Ascending aorta (tissue), 2 donors: Measurements from ENCODE around the gene FAM185A. TPM values are rescaled to one million over a fixed set of nuclear protein-coding genes. Genes with fewer than 3 reads are reported as not detected.
"Not testable (repeated sequence)": the region's sequence is repeated elsewhere in the genome, so short reads cannot be mapped to it uniquely, and the experiment has no call there.

Experiments
- DNase-seq, 2 donors: peaks; one replicate each; pipeline ENCODE4 v3.0.0-alpha.2; 2019; ENCODE audit warnings: low spot score in 2 of 2
- H3K27ac ChIP-seq, 2 donors: fragments of 200-600 bp; sonication (generic); one replicate each; pipeline ENCODE4 v1.5.1; 2016 to 2017; ENCODE audit warnings: mild to moderate bottlenecking in 1 of 2
- H3K27me3 ChIP-seq: fragments of 200-600 bp; sonication (generic); one replicate; pipeline ENCODE4 v1.5.1; 2017
- H3K36me3 ChIP-seq, 2 donors: fragments of 200-600 bp; sonication (generic); one replicate each; pipeline ENCODE4 v1.5.1; 2016
- H3K4me1 ChIP-seq, 2 donors: fragments of 200-600 bp; sonication (generic); one replicate each; pipeline ENCODE4 v1.5.1; 2016 to 2017; ENCODE audit warnings: mild to moderate bottlenecking in 1 of 2
- H3K4me3 ChIP-seq, 2 donors: fragments of 200-600 bp; sonication (generic); one replicate each; pipeline ENCODE4 v1.5.1; 2016 to 2017; ENCODE audit warnings: mild to moderate bottlenecking in 1 of 2
- H3K9me3 ChIP-seq, 2 donors: fragments of 200-600 bp; sonication (generic); one replicate each; pipeline ENCODE4 v1.5.1; 2016
- intact Hi-C: fragments of 100-400 bp; cut with DNase I; formaldehyde crosslinking; loops from one replicate; pipeline ENCODE4 v1.15.1; 2023
- total RNA-seq: library from RNA; depleted of rRNA; stranded (reverse); fragments of >200 nt; gene quantifications from one replicate; pipeline ENCODE4 v1.1.0, GENCODE V29; 2016
- TF ChIP-seq, protein P1 (sequence below), 3 experiments: fragments of 200-600 bp in 2 of 3; fragments of 450-650 bp in 1 of 3; sonication (generic) in 2 of 3; IDR thresholded peaks; one replicate each; pipeline ENCODE4 v1.5.1; 2016 to 2019; ENCODE audit warnings: antibody characterized with exemption in 3 of 3, mild to moderate bottlenecking in 1 of 3, moderate library complexity in 1 of 3

FAM185A gene
- total RNA-seq, 1 donor from 2014 or later = 28.9 TPM

DNA sequence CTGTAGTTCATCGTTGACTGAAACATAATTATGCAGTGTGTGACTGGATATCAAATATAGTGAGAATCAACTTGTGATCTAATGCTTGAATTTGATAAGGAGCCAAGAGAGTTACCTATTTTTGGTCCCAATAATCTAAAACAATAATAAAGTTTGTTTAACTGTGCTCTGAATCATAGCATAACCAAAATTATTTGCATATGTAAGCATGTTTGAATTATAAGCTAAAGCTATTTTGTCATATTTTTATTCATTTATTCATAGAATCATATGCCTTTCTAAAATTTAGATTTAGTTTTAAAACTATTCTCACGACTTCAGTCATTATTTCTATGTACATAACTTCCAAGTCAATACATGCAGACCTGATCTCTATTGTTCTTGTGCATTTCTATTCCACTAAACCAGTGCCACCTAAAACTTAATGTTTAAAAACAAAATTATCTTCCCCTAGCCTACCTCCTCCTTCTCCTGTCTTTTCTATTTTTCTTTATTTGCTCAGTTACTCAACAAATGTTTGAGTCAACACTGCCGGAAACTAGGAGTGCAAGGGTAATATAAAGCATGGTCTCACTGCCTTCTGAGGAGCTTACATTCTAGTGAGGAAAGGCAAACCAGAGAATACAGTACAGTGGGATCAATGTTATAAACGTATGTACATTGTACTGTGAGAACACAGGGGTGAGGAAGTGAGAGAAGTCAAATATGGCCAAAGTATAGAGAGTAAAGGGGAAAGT is 41.7 kb downstream of the FAM185A start:
- H3K9me3 ChIP-seq, H3K4me3 ChIP-seq, H3K4me1 ChIP-seq, DNase-seq, H3K27ac ChIP-seq, H3K36me3 ChIP-seq, intact Hi-C loops, H3K27me3 ChIP-seq: not testable (repeated sequence)

DNA sequence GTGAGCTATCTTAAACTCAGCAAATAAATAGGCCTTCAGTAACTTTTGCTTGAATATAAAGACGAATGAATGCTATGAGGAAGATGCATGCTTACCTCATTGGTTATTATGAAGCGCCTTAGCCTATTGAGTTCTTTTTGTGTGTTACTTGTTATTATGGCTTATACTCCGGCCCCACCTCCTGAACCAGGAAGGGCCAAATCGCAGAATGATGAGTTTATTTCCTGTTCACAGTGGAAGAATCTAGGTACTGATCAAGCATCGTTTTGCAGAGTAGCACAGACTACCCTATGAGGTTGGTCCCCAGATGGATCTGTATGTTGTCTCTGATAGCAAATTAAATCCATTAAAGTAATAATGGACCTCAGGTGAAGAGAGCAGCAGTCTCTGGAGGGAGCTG is 42.6 kb downstream of the FAM185A start:
- H3K27ac ChIP-seq = peak overlapping the region in 1 of 2 donors; percentile 34
- H3K9me3 ChIP-seq, H3K4me3 ChIP-seq, H3K4me1 ChIP-seq, H3K27me3 ChIP-seq, DNase-seq, intact Hi-C loops, H3K36me3 ChIP-seq: not testable (repeated sequence)

DNA sequence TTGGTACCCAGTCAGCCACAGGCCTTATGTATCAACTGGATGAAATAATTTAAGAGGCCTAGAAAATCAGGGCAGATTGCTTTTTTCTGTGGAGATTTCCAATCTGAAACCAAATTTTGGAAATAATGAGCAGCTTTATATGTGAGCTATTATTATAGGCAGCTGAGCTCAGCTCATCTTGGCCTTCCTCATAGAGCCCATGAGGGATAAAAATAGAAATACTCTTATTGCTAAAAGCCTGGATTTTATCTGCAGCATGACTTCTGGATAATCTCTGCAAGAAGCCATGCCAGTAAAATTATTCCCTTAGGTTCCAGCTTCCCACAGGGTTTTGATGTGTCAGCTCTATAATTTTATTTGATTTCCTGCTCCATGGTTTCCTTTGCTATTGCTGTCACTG is 43.0 kb downstream of the FAM185A start:
- H3K4me1 ChIP-seq, H3K27me3 ChIP-seq, H3K9me3 ChIP-seq, H3K4me3 ChIP-seq, intact Hi-C loops, DNase-seq, H3K36me3 ChIP-seq: not testable (repeated sequence)
- peak overlapping the region in 1 of 2 donors; percentile 34 for H3K27ac ChIP-seq

DNA sequence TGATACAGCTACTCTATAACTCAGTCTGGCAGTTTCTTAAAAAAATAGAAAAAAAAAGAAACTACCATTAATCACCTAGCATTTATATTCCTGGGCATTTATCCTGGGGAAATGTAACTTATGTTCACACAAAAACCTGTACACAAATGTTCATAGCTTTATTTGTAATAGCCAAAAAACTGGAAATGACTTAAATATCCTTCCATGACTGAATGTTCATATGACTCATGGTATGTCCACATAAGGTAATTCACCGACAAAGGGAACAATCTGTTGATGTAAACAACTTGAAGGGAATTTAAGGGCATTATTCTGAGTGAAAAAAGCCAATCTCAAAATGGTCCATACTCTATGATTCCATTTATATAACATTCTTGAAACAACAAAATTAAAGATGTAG is 45.8 kb downstream of the FAM185A start:
- H3K36me3 ChIP-seq, H3K9me3 ChIP-seq, H3K27me3 ChIP-seq, H3K4me1 ChIP-seq, intact Hi-C loops, H3K4me3 ChIP-seq, H3K27ac ChIP-seq, DNase-seq: not testable (repeated sequence)

DNA sequence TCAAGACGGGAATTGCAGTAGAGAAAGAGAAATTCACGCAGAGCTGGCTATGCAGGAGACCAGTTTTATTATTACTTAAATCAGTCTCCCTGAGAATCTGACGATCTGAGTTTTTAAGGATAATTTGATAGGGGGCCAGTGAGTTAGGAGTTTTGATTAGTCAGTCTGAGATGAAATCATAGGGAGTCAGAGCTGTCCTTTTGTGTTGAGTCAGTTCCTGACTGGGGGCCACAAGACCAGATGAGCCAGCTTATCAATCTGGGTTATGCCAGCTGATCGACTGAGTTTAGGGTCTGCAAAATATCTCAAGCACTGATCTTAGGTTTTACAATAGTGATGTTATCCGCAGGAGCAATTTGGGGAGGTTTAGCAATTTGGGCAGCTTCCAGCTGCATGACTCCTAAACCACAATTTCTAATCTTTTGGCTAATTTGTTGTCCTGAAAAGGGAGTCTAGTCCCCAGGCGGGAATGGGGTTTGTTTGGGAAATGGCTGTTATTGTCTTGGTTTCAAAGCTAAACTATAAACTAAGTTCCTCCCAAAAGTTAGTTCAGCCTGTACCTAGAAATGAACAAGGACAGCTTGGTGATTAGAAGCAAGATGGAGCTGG is 47.3 kb downstream of the FAM185A start:
- H3K27me3 ChIP-seq = not testable (repeated sequence)

DNA sequence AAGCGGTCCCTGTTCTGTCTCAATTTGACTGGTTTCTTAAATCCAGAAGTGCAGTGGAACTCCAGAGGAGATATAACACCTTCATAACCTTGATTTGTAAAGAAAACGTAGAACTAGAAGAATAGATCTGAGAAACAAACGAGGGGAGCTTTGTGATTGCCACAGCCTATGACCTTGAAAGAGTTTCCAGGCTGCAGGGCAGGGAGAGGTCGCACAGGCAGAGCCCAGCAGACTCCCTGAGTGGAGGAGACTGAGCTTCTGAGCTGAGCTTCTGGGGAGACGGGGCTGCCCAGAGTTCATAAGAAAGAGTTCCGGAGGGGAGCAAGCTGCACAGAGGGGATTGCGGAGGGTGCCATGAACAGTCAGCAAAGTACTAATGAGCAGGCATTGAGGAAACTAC is 57.8 kb downstream of the FAM185A start:
- no peak for DNase-seq
- Histone ChIP-seq H3K27me3 (no peaks in the 10 kb centered on the region), H3K4me3 (no peak overlapping the region), H3K27ac (no peak overlapping the region), H3K4me1 (peaks cover 6 to 11% of the 10 kb centered on the region in 2 donors), H3K9me3 (no peaks in the 10 kb centered on the region), H3K36me3 (peaks cover 0 to 5% of the 10 kb centered on the region in 2 donors)
- intact Hi-C loops = no loop called here
- TF ChIP-seq, protein P1, sequence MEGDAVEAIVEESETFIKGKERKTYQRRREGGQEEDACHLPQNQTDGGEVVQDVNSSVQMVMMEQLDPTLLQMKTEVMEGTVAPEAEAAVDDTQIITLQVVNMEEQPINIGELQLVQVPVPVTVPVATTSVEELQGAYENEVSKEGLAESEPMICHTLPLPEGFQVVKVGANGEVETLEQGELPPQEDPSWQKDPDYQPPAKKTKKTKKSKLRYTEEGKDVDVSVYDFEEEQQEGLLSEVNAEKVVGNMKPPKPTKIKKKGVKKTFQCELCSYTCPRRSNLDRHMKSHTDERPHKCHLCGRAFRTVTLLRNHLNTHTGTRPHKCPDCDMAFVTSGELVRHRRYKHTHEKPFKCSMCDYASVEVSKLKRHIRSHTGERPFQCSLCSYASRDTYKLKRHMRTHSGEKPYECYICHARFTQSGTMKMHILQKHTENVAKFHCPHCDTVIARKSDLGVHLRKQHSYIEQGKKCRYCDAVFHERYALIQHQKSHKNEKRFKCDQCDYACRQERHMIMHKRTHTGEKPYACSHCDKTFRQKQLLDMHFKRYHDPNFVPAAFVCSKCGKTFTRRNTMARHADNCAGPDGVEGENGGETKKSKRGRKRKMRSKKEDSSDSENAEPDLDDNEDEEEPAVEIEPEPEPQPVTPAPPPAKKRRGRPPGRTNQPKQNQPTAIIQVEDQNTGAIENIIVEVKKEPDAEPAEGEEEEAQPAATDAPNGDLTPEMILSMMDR (IDR thresholded peaks at IDR 0.05) = no peak

More for the DNA sequence above, 47.3 kb downstream of the FAM185A start:
- H3K27ac ChIP-seq, H3K36me3 ChIP-seq, DNase-seq, intact Hi-C loops, H3K4me3 ChIP-seq, H3K9me3 ChIP-seq, H3K4me1 ChIP-seq: not testable (repeated sequence)

DNA sequence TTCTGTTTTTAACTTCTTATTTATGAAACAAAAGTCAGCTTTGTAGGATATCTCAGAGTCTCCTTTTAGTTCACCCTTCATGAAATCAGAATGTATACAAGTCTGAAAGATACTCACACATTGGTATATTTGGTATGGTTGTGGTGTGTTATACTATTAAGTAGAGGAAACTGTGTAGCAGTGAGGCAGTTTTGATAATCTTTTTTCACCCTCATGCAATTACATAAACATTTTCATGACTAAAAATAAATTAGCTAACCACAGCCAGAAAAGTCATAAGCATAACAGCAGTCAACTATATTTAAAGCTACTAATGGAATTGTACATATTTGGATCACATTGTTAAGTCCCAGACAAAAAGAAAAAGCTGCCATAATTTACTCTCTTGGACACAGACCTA is 62.1 kb downstream of the FAM185A start:
- Histone ChIP-seq H3K36me3 (peaks cover 0 to 5% of the 10 kb centered on the region in 2 donors), H3K4me1 (peaks cover 6 to 19% of the 10 kb centered on the region in 2 donors), H3K4me3 (peak overlapping the region in 1 of 2 donors; percentile 22), H3K27ac (peak overlapping the region; percentile 41 to 81), H3K27me3 (no peaks in the 10 kb centered on the region), H3K9me3 (no peaks in the 10 kb centered on the region)
- no peak for DNase-seq
- TF ChIP-seq, protein P1 (IDR thresholded peaks at IDR 0.05) = no peak
- intact Hi-C loops = no loop called here

DNA sequence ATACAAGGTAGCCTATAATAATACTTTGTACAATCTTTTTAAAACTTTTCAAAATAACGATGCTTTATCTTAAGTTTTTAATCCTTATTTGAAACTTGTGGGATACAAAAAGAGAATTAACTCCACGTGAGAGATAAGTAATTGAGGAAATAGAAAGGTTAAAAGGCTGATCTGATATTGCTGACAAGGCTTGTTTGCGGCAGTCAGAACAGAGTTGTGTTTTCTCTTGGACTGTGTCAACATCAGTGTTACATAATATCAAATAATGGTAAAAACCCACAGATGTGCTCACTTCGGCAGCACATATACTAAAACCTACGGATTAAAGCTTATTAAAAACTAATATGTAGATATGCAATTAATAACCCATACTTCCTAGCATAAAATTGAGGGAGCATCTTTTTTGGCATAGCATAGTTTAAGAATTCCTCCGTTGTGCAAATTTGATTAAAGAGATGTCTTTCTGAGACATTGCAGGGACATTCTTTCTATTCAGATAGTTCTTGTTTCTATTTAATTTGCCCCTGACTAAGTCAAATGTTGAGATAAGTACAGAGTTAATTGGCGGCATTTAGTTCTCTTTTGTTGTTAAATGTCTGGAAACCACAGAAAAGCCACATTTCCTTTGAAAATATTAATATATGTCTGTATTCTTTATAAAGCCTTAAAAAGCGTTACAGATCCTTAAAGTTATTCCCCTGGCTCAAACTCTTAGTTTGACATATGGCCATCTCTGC is 63.3 kb downstream of the FAM185A start:
- TF ChIP-seq, protein P1 (IDR thresholded peaks at IDR 0.05) = no peak
- Histone ChIP-seq H3K27me3 (no peaks in the 10 kb centered on the region), H3K27ac (peak overlapping the region; percentile 17 to 41), H3K4me3 (no peak overlapping the region), H3K9me3 (no peaks in the 10 kb centered on the region), H3K36me3 (peaks cover 0 to 5% of the 10 kb centered on the region in 2 donors), H3K4me1 (peaks cover 6 to 19% of the 10 kb centered on the region in 2 donors)
- no peak for DNase-seq
- intact Hi-C loops = no loop called here
